ENCODE data around the gene ANKS3.
"Not testable (repeated sequence)": the region's sequence is repeated elsewhere in the genome, so short reads cannot be mapped to it uniquely, and the experiment has no call there.

Gene ANKS3

GRCh38 chr16:4650443-4651074 lies 83.5 kb downstream of the ANKS3 start:
- H3K9me3 ChIP-seq (ENCODE audit: control insufficient read depth, insufficient read depth, low read depth, low read length); H3K4me1 ChIP-seq (ENCODE audit: control insufficient read depth, insufficient read depth, low read length); H3K4me3 ChIP-seq (ENCODE audit: low read depth, low read length); H3K27ac ChIP-seq (ENCODE audit: extremely low read depth, low read depth, low read length): not testable (repeated sequence)
- TF ChIP-seq SP7 (tag by site-specific recombination; IDR thresholded peaks at IDR 0.05) (0 out of 2 replicates have a peak, but pooled peaks have one; percentile 19), KLF17 (tag by site-specific recombination; IDR thresholded peaks at IDR 0.05) (0 out of 2 replicates have a peak, but pooled peaks have one; percentile 23), ZNF2 (tag by site-specific recombination; IDR thresholded peaks at IDR 0.05) (0 out of 2 replicates have a peak, but pooled peaks have one; percentile 39), ZEB2 (tag by site-specific recombination; IDR thresholded peaks at IDR 0.05) (0 out of 2 replicates have a peak, but pooled peaks have one; percentile 35), KLF16 (tag by site-specific recombination; IDR thresholded peaks at IDR 0.05) (peak; percentile 59; the same call in 1 of the 2 replicates), ZBTB26 (tag by site-specific recombination; optimal IDR thresholded peaks at IDR 0.05) (peak; percentile 20), ZBTB8A (tag by site-specific recombination; IDR thresholded peaks at IDR 0.05) (peak; percentile 41), ZNF580 (tag by site-specific recombination; IDR thresholded peaks at IDR 0.05) (0 out of 2 replicates have a peak, but pooled peaks have one; percentile 45), HIC1 (tag by site-specific recombination; IDR thresholded peaks at IDR 0.05) (peak; percentile 94), ZNF600 (tag by site-specific recombination; IDR thresholded peaks at IDR 0.05) (peak; percentile 66), CTCF (tag by site-specific recombination; IDR thresholded peaks at IDR 0.05) (peak; percentile 88), PATZ1 (tag by site-specific recombination; IDR thresholded peaks at IDR 0.05) (peak; percentile 68), PRDM10 (tag by site-specific recombination; IDR thresholded peaks at IDR 0.05) (0 out of 2 replicates have a peak, but pooled peaks have one; percentile 38), YY2 (tag by site-specific recombination; IDR thresholded peaks at IDR 0.05) (0 out of 2 replicates have a peak, but pooled peaks have one; percentile 39)
- ChIA-PET CTCF (interaction anchor here (0.6 to 1.8 kb wide), 22 partner anchors 9 to 144 kb away, joined by 3 to 8 read pairs (median 4); partner anchors contain the start of gene MGRN1), POLR2A (interaction anchor here (0.9 kb wide), 1 partner anchor 43 kb away, joined by 3 read pairs; the partner anchor contains the start of gene NUDT16L1)
- peaks cover 0 to 65% of the 10 kb centered on the region in 2 experiments; a peak in 2 of 3 replicates for H3K36me3 ChIP-seq (ENCODE audit: control insufficient read depth in 2 of 2, insufficient read depth in 1 of 2, low read length in 2 of 2)
